ENCODE data around the gene KLHL26. TPM values are rescaled to one million over a fixed set of nuclear protein-coding genes. Genes with fewer than 3 reads are reported as not detected.

KLHL26 gene
- total and polyA plus RNA-seq, 2 of the 4 experiments (the other 2 are of a cell fraction): 2.2 to 4.7 TPM

DNA sequence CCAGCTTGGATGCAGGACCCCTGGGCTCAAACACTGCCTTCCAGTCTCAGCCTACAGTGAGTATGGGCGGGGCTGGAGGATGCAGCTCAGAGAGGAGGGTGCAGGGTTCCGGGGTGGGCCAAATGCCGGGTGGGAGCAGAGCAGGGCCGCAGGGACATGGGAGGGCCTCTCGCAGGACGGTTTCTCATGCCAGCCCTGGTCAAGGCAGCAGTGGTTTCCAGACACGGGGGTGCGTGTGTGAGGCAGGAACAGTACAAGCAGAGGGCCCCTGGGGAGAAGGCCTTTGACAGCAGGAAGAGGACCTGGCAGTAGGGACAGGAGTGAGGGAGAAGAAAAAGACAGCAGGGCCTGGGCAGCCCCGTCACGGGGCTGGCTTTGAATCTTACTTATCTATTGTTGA lies 80.8 kb downstream of the KLHL26 start:
- ATAC-seq (ENCODE audit: low read depth) (no peak), DNase-seq (no peak)
- intact Hi-C loops (cut with micrococcal nuclease): no loop called here
- no peak overlapping the region for H4K8ac ChIP-seq (ENCODE audit: low read depth in 2 of 2, low read length in 2 of 2)
- BruUV-seq (replicated peaks): no TSS peak
- no peak overlapping the region for H4K5ac ChIP-seq (ENCODE audit: low read depth, low read length)
- H2BK20ac ChIP-seq (ENCODE audit: low read depth, low read length): no peak overlapping the region
- CTCF ChIA-PET: interaction anchor here (0.7 kb wide), 1 partner anchor 10 kb away, joined by 7 read pairs; no protein-coding TSS in a partner anchor
- peaks cover 6% of the 10 kb centered on the region; the same call in 1 of the 2 replicates for H3K9me1 ChIP-seq (ENCODE audit: insufficient read depth, low read length)
- H3K4me3 ChIP-seq (ENCODE audit: insufficient read depth, low read depth, low read length): no peak overlapping the region
- H4K20me1 ChIP-seq (ENCODE audit: insufficient read depth, low read length): peaks cover 35% of the 10 kb centered on the region
- no peak overlapping the region for H3K9ac ChIP-seq (ENCODE audit: low read depth, low read length)
- no peak overlapping the region for H3K14ac ChIP-seq (replicated peaks; ENCODE audit: low read depth, low read length)
- peaks cover 4% of the 10 kb centered on the region; the same call in 1 of the 2 replicates for H3K4me1 ChIP-seq (ENCODE audit: control insufficient read depth, insufficient read depth, low read length)
- H3K36me3 ChIP-seq (ENCODE audit: control insufficient read depth, insufficient read depth, low read length): peaks cover 6% of the 10 kb centered on the region
- H2AK5ac ChIP-seq (ENCODE audit: low read depth, low read length): no peak overlapping the region
- H3K4ac ChIP-seq (ENCODE audit: low read depth, low read length): no peak overlapping the region
- POLR2A ChIA-PET (ENCODE audit: unreplicated experiment): interaction anchor here (0.6 kb wide), 1 partner anchor 178 kb away, joined by 3 read pairs; no protein-coding TSS in a partner anchor
- no peak overlapping the region for H2BK120ac ChIP-seq (ENCODE audit: low read depth, low read length)
- no peak overlapping the region for H3K23ac ChIP-seq (ENCODE audit: low read depth, low read length)
- no peaks in the 10 kb centered on the region for H3K9me3 ChIP-seq (ENCODE audit: control insufficient read depth, insufficient read depth, low read length)
- peaks cover 0 to 13% of the 10 kb centered on the region in 2 experiments; a peak in 1 of 4 replicates for H3K79me1 ChIP-seq (ENCODE audit: low read depth in 1 of 2, low read length in 2 of 2)
- no peak overlapping the region for H3K56ac ChIP-seq (ENCODE audit: extremely low read depth, insufficient read depth, low read length)
- H3K4me2 ChIP-seq (ENCODE audit: low read depth, low read length): no peak overlapping the region
- dilution Hi-C loops (cut with HindIII; ENCODE audit: low sequenced_read_pairs, unreplicated experiment): no loop called here
- H2AK9ac ChIP-seq (replicated peaks; ENCODE audit: low read depth, low read length, poor library complexity): no peak overlapping the region
- no peak overlapping the region for H4K91ac ChIP-seq (ENCODE audit: insufficient read depth, low read depth, low read length)
- H2BK5ac ChIP-seq (ENCODE audit: low read depth, low read length, poor library complexity, severe bottlenecking): no peak overlapping the region
- TF ChIP-seq, protein P1, sequence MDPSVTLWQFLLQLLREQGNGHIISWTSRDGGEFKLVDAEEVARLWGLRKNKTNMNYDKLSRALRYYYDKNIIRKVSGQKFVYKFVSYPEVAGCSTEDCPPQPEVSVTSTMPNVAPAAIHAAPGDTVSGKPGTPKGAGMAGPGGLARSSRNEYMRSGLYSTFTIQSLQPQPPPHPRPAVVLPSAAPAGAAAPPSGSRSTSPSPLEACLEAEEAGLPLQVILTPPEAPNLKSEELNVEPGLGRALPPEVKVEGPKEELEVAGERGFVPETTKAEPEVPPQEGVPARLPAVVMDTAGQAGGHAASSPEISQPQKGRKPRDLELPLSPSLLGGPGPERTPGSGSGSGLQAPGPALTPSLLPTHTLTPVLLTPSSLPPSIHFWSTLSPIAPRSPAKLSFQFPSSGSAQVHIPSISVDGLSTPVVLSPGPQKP (IDR thresholded peaks at IDR 0.05; ENCODE audit: borderline replicate concordance, low read depth, low read length): no peak
- TF ChIP-seq POLR2A (IDR thresholded peaks at IDR 0.05; ENCODE audit: low read depth, low read length): no peak
- TF ChIP-seq, protein P2, sequence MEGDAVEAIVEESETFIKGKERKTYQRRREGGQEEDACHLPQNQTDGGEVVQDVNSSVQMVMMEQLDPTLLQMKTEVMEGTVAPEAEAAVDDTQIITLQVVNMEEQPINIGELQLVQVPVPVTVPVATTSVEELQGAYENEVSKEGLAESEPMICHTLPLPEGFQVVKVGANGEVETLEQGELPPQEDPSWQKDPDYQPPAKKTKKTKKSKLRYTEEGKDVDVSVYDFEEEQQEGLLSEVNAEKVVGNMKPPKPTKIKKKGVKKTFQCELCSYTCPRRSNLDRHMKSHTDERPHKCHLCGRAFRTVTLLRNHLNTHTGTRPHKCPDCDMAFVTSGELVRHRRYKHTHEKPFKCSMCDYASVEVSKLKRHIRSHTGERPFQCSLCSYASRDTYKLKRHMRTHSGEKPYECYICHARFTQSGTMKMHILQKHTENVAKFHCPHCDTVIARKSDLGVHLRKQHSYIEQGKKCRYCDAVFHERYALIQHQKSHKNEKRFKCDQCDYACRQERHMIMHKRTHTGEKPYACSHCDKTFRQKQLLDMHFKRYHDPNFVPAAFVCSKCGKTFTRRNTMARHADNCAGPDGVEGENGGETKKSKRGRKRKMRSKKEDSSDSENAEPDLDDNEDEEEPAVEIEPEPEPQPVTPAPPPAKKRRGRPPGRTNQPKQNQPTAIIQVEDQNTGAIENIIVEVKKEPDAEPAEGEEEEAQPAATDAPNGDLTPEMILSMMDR (conservative IDR thresholded peaks at IDR 0.05; ENCODE audit: low read depth, low read length): no peak
- TF ChIP-seq RFX5 (IDR thresholded peaks at IDR 0.05; ENCODE audit: low read depth, low read length): no peak
- no peak for TF ChIP-seq NFE2L2 (IDR thresholded peaks at IDR 0.05; ENCODE audit: low read depth, low read length)
- TF ChIP-seq CEBPB (IDR thresholded peaks at IDR 0.05; ENCODE audit: low read depth, low read length): no peak
- no peak for TF ChIP-seq SMC3 (IDR thresholded peaks at IDR 0.05; ENCODE audit: low read depth, low read length)
- no peak for TF ChIP-seq RAD21 (IDR thresholded peaks at IDR 0.05; ENCODE audit: low read length)
- TF ChIP-seq FOS (IDR thresholded peaks at IDR 0.05; ENCODE audit: low read depth, low read length): no peak
- TF ChIP-seq MAFK (IDR thresholded peaks at IDR 0.05; ENCODE audit: low read depth, low read length): no peak
- TF ChIP-seq, protein P3, sequence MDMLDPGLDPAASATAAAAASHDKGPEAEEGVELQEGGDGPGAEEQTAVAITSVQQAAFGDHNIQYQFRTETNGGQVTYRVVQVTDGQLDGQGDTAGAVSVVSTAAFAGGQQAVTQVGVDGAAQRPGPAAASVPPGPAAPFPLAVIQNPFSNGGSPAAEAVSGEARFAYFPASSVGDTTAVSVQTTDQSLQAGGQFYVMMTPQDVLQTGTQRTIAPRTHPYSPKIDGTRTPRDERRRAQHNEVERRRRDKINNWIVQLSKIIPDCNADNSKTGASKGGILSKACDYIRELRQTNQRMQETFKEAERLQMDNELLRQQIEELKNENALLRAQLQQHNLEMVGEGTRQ (IDR thresholded peaks at IDR 0.05; ENCODE audit: low read depth, low read length): no peak
- TF ChIP-seq MAZ (IDR thresholded peaks at IDR 0.05; ENCODE audit: borderline replicate concordance, low read depth, low read length): no peak
- no peak for TF ChIP-seq MXI1 (IDR thresholded peaks at IDR 0.05; ENCODE audit: borderline replicate concordance, low read depth, low read length)
- no peak for TF ChIP-seq RCOR1 (IDR thresholded peaks at IDR 0.05; ENCODE audit: insufficient replicate concordance, low read length)
- no peak for TF ChIP-seq CHD1 (IDR thresholded peaks at IDR 0.05; ENCODE audit: low read depth, low read length)
- TF ChIP-seq BHLHE40 (IDR thresholded peaks at IDR 0.05; ENCODE audit: low read depth, low read length): no peak
- no peak overlapping the region for H2AFZ ChIP-seq (replicated peaks; ENCODE audit: low read length, poor library complexity)
- H2BK15ac ChIP-seq (ENCODE audit: low read depth, low read length): no peak overlapping the region
- no peaks in the 10 kb centered on the region for H3K27me3 ChIP-seq (ENCODE audit: control insufficient read depth, insufficient read depth, low read length)
- in situ Hi-C loops (cut with MboI; ENCODE audit: low sequenced_read_pairs): no loop called here
- WGBS, 2 experiments (ENCODE audit: extremely low coverage in 2 of 2, insufficient read length in 1 of 2): 90% methylated on average over 2 of the region's 10 CpGs; no CpG with 5 or more reads in 1 of the 2 experiments
- no peak overlapping the region for H3K18ac ChIP-seq (ENCODE audit: low read depth, low read length)
- no peak overlapping the region for H3K27ac ChIP-seq (ENCODE audit: insufficient read depth, low read length)

Data from IMR-90 (cell line).